Measurements from ENCODE around the gene KCNE1.

- TF ChIP-seq, protein P1, sequence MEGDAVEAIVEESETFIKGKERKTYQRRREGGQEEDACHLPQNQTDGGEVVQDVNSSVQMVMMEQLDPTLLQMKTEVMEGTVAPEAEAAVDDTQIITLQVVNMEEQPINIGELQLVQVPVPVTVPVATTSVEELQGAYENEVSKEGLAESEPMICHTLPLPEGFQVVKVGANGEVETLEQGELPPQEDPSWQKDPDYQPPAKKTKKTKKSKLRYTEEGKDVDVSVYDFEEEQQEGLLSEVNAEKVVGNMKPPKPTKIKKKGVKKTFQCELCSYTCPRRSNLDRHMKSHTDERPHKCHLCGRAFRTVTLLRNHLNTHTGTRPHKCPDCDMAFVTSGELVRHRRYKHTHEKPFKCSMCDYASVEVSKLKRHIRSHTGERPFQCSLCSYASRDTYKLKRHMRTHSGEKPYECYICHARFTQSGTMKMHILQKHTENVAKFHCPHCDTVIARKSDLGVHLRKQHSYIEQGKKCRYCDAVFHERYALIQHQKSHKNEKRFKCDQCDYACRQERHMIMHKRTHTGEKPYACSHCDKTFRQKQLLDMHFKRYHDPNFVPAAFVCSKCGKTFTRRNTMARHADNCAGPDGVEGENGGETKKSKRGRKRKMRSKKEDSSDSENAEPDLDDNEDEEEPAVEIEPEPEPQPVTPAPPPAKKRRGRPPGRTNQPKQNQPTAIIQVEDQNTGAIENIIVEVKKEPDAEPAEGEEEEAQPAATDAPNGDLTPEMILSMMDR (IDR thresholded peaks at IDR 0.05; ENCODE audit: low read length) = no peak
- TF ChIP-seq EZH2 (optimal IDR thresholded peaks at IDR 0.05; ENCODE audit: low read depth, low read length) = no peak
These were observed 11.1 kb upstream of the KCNE1 start for GRCh38 chr21:34523019-34523555.

All from MM.1S (cell line).